Urinary bladder (tissue), 4 donors: ENCODE measurements around the gene ERMARD. TPM values are rescaled to one million over a fixed set of nuclear protein-coding genes. Genes with fewer than 3 reads are reported as not detected.

ENCODE experiments used
- DNase-seq: peaks from one replicate; pipeline ENCODE4 v3.0.0-alpha.2; 2015; ENCODE audit errors: extremely low spot score
- H3K27ac ChIP-seq: one replicate; pipeline ENCODE4 v1.5.1; 2013; ENCODE audit warnings: low read depth, mild to moderate bottlenecking, moderate library complexity
- H3K36me3 ChIP-seq: one replicate; pipeline ENCODE4 v1.6.1; 2013; ENCODE audit warnings: mild to moderate bottlenecking, moderate library complexity; ENCODE audit not compliant: insufficient read depth
- H3K4me1 ChIP-seq: one replicate; pipeline ENCODE4 v1.6.1; 2013; ENCODE audit warnings: mild to moderate bottlenecking, moderate library complexity; ENCODE audit not compliant: insufficient read depth
- H3K4me3 ChIP-seq: one replicate; pipeline ENCODE4 v1.5.1; 2013; ENCODE audit warnings: low read depth, low read length
- WGBS: extraction: QIAGEN DNeasy Blood & Tissue Kit; methylation state at CpG from one replicate; pipeline ENCODE4 v1.1.7; 2013; 5-methylcytosine and 5-hydroxymethylcytosine counted together
- polyA plus RNA-seq: library from polyadenylated mRNA; stranded (reverse); fragments of 200-250 nt; gene quantifications from one replicate; pipeline ENCODE4 v1.2.3, GENCODE V29; 2013
- total RNA-seq: library from RNA; depleted of rRNA; stranded (reverse); fragments of >200 nt; gene quantifications from one replicate; pipeline ENCODE4 v1.2.3, GENCODE V29; 2014
- donor health status: healthy with polysubstance abuse.
- donor health status: healthy.

The ERMARD gene
- total and polyA plus RNA-seq, 2 donors: 19.7 to 34.9 TPM

DNA sequence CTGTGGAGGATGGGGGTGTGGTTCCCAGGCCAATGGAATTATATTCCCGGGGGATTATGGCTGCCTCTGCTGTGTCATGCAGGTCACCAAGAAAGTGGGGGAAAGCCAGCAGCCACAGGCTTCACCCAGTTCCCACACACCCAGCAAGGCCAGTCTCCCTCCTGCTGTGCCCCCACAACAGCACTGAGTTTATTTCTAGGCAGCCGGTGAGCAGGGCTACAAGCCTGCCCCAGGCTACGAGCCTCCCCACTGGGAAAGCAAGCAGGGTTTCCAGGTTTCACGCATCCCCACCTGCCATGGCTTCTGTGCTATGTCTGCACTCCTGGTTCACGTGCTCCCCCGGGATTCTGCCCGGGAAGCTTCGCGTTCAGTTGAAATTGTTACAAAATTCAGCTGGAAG is 72.6 kb downstream of the ERMARD start:
- Histone ChIP-seq H3K27ac (no peak overlapping the region), H3K4me3 (no peak overlapping the region), H3K36me3 (no peaks in the 10 kb centered on the region), H3K4me1 (no peaks in the 10 kb centered on the region)
- no peak for DNase-seq
- 80% methylated on average over 9 of the region's 9 CpGs for WGBS

DNA sequence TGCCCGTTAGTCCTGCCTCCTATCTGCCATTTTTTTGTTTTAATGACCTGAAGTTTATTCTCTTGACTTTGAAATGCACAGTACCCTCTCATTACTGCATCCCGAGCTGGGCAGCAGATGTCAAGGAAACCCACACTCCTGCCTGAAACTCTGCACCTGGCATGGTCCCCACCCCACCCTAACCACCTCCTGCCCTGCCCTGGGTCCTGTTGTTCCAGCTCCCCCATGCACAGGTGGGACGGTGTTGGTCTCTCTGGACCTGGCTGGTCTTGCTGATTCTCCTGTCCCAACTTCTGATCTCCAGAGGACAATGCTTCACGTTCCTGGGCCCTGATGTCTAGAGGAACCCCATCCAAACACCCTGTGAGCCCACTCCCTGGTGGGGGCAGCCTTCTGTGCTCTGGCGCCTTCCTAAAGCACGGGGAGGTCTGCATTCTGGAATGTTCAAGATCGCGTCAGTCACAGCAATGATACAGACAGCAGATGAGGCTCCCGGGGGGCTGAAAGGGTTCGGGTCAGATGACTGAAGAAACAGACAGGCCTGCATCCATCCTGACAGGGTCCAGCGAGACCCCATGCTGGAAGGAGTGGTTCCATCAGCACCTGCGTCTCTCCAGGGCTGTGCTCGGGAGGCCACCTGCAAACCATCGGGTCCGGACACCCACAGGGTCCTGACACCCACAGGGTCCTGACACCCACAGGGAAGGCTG is 73.6 kb downstream of the ERMARD start:
- no peaks in the 10 kb centered on the region for H3K36me3 ChIP-seq
- no peaks in the 10 kb centered on the region for H3K4me1 ChIP-seq
- WGBS: 92% methylated on average over 15 of the region's 15 CpGs
- DNase-seq: no peak
- no peak overlapping the region for H3K27ac ChIP-seq
- H3K4me3 ChIP-seq: no peak overlapping the region

DNA sequence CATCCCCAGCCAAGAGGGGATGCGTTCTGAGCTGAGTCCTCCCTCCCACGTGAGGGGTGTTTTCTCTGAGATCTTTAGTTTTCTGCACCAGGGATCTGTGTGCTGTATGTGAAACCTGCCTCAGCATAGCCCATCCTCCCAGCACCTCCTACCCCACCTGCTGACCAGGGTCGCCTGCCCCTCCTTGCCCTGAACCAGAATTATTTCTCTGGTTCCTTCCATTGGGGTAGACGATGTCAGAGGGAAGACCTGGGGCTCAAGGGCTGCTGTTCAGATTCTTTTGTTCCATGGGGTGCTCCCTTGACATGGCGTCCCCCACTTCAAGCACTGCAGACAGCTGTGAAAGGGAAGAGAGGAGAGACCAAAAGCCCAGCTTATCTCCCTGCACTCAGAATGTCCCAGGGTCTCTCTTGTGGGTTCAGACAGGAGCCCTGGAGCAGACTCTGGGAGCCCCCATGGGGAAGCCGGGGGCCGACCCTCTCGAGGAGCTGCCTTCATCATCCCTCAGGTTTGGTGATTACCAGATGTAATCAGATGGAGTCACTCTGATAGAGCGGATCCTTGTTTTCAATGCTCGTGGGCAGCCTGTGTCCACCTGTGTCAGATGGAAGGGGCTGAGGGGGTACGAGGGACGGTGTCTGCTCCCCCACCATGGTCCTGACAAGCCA is 74.3 kb downstream of the ERMARD start:
- DNase-seq: no peak
- WGBS: 86% methylated on average over 12 of the region's 12 CpGs
- Histone ChIP-seq H3K27ac (no peak overlapping the region), H3K36me3 (no peaks in the 10 kb centered on the region), H3K4me1 (no peaks in the 10 kb centered on the region), H3K4me3 (no peak overlapping the region)

DNA sequence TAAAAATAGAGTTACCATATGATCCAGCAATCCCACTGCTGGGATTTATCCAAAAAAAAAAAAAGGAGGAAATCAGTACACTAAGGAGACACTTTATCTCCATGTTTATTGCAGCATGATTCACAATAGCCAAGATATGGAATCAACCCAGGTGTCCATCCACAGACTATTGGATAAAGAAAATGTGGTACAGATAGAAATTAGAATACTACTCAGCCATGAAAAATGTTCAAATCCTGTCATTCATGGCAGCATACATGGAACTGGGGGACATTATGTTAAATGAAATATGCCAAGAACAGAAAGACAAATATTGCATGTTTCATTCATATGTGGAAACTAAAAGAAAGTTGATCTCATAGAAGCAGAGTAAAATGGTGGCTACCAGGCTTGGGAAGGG is 75.3 kb downstream of the ERMARD start:
- no peak for DNase-seq
- Histone ChIP-seq H3K4me3 (no peak overlapping the region), H3K4me1 (no peaks in the 10 kb centered on the region), H3K36me3 (no peaks in the 10 kb centered on the region), H3K27ac (no peak overlapping the region)

DNA sequence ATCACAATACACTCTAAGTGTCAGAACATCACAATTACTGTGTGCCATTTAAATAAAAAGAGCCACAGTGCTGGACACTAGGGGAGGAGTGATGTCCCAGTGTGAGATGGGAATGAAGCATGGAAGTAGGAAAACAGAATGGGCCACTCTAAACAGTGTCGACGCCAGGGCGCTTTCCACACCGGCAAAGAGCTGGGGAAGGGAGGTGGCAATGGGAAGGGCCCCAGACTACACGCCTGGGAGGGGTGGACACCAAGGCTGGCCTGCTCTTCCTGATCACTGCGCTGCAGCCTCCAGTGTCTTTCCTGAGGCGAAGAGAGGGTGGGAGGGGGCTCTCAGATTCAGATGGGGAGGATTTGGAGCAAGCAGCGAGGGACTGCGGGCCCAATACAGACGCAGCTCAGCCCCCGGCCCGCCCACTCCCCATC is 75.9 kb downstream of the ERMARD start:
- DNase-seq: no peak
- Histone ChIP-seq H3K27ac (no peak overlapping the region), H3K4me1 (no peaks in the 10 kb centered on the region), H3K4me3 (no peak overlapping the region), H3K36me3 (no peaks in the 10 kb centered on the region)
- 50% methylated on average over 12 of the region's 12 CpGs for WGBS

DNA sequence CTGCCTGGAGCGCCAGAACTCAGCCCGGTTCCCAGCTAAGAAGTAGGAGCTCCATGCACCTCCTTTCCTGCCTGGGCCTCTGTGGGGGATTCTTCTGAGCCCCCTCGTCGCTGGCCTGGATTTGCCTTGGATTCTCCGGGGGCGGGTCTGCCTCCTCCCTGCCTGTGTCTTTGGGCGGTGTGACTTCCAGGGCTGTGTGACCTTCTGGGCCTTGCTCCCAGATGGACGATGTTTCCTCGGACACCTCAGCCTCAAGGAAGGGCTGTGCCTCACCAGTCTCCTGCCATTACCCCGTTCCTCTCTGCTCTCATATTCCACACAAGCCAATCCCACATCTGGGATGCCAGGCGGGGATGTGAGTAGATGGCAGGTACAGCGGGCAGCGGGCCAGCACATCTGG is 76.8 kb downstream of the ERMARD start:
- DNase-seq: no peak
- 78% methylated on average over 13 of the region's 13 CpGs for WGBS
- Histone ChIP-seq H3K4me1 (no peaks in the 10 kb centered on the region), H3K36me3 (no peaks in the 10 kb centered on the region), H3K4me3 (no peak overlapping the region), H3K27ac (no peak overlapping the region)

DNA sequence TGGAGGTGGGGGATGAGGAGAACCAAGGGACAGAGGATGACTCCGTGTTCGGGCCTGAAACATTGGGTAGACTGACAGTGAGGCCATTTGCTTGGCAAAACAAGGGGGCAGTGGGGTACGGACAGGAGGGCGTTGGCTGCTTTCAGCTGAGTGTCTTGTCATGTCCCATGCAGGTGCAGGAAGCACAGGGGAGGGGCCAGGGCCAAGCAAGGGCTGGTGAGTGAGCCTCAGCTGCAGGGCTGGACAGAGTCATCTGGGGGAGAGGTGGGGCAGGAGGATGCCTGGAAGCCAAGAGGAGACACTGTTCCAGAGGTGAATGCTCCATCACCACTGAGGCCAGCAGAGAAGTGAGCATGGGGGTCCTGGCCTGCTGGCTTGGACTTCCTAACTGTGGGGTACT is 78.4 kb downstream of the ERMARD start:
- no peak overlapping the region for H3K27ac ChIP-seq
- no peak overlapping the region for H3K4me3 ChIP-seq
- no peaks in the 10 kb centered on the region for H3K4me1 ChIP-seq
- WGBS: 84% methylated on average over 4 of the region's 4 CpGs
- no peak for DNase-seq
- H3K36me3 ChIP-seq: no peaks in the 10 kb centered on the region

DNA sequence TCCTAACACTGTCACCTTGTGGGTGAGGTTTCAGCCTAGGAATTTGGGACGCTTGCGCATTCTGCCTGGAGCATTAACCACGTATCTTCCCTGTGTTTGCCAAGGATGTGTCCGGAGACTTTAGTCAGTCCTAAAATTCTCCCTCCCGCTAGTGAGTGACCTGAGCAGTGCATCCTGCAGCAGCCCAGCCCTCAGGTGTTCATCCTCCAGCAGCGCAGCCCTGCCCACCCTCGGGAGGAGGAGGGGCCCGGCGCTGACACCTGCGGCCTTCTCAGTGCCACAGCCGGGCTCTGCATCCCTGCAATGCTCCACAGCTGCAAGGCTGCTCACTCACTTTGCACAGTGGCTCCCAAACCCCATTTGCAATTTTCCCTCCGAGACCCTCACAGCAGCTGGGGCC is 79.5 kb downstream of the ERMARD start:
- Histone ChIP-seq H3K4me1 (no peaks in the 10 kb centered on the region), H3K27ac (no peak overlapping the region), H3K4me3 (no peak overlapping the region), H3K36me3 (no peaks in the 10 kb centered on the region)
- WGBS: 45% methylated on average over 12 of the region's 12 CpGs
- DNase-seq: no peak

Other genes starting within 250 kb of the ERMARD start
- 54.5 TPM for gene WDR27, start 49.6 kb upstream of the ERMARD start, total RNA-seq
- 15.9 TPM for gene WDR27, start 49.6 kb upstream of the ERMARD start, polyA plus RNA-seq
- 48.2 TPM for gene C6orf120, start 49.5 kb upstream of the ERMARD start, total RNA-seq
- 21.7 TPM for gene C6orf120, start 49.5 kb upstream of the ERMARD start, polyA plus RNA-seq
- gene PHF10, start 27.1 kb upstream of the ERMARD start, total RNA-seq: 76.1 TPM
- 44.2 TPM for gene PHF10, start 27.1 kb upstream of the ERMARD start, polyA plus RNA-seq
- 2.4 TPM for gene DYNLT2, start 50 bp upstream of the ERMARD start, total RNA-seq
- 1.6 TPM for gene DYNLT2, start 50 bp upstream of the ERMARD start, polyA plus RNA-seq